Globus pallidus (tissue), 1 donor: ENCODE measurements around the gene TMEM82.
A peak's percentile ranks its signal among the peaks of the same experiment; 100 is the strongest.

Source experiments
- DNase-seq: peaks from one replicate; pipeline ENCODE4 v3.0.0-alpha.2; 2015; ENCODE audit warnings: low spot score

Gene TMEM82

GRCh38 chr1:15736038-15736891, 6.0 kb upstream of the TMEM82 start, which contains the start of gene SLC25A34:
TSS of gene SLC25A34 (plus strand) at chr1:15736258. CDS start at chr1:15736486, 228 bp downstream.
- DNase-seq: no peak

GRCh38 chr1:15736892-15737261, 5.4 kb upstream of the TMEM82 start:
- DNase-seq: no peak

- no peak for DNase-seq
Measured at GRCh38 chr1:15737324-15738319, 4.7 kb upstream of the TMEM82 start.

GRCh38 chr1:15738416-15739113, 3.7 kb upstream of the TMEM82 start:
- DNase-seq: no peak

GRCh38 chr1:15739259-15739658, 3.0 kb upstream of the TMEM82 start:
- no peak for DNase-seq

- no peak for DNase-seq
Measured at GRCh38 chr1:15739745-15740144, 2.6 kb upstream of the TMEM82 start.

GRCh38 chr1:15740924-15741850, 1.1 kb upstream of the TMEM82 start:
- DNase-seq: peak; percentile 30

- DNase-seq: no peak
Measured at GRCh38 chr1:15744122-15744679, 1.9 kb downstream of the TMEM82 start.

- DNase-seq: no peak
Measured at GRCh38 chr1:15747378-15747777, 5.1 kb downstream of the TMEM82 start.

GRCh38 chr1:15748264-15748663, 6.0 kb downstream of the TMEM82 start:
- no peak for DNase-seq

- no peak for DNase-seq
Measured at GRCh38 chr1:15748690-15749398, 6.5 kb downstream of the TMEM82 start.

GRCh38 chr1:15749399-15750291, 7.3 kb downstream of the TMEM82 start:
- no peak for DNase-seq

- no peak for DNase-seq
Measured at GRCh38 chr1:15750924-15751323, 8.6 kb downstream of the TMEM82 start.

GRCh38 chr1:15751717-15752116, 9.4 kb downstream of the TMEM82 start:
- no peak for DNase-seq

GRCh38 chr1:15753776-15754175, 11.5 kb downstream of the TMEM82 start:
- DNase-seq: no peak

GRCh38 chr1:15755021-15755645, 12.8 kb downstream of the TMEM82 start:
- DNase-seq: no peak

- peak; percentile 24 for DNase-seq
Measured at GRCh38 chr1:15755646-15756040, 13.3 kb downstream of the TMEM82 start.
